ENCODE results near the gene EMSY. TPM values are rescaled to one million over a fixed set of nuclear protein-coding genes. Genes with fewer than 3 reads are reported as not detected.

The EMSY gene
- total and polyA plus RNA-seq, 2 of the 13 experiments (the other 11 are each of a cell fraction or from before 2014, with no cell fraction given), result 11.6 to 18.5 TPM

GRCh38 chr11:76453248-76453647, 8.4 kb downstream of the EMSY start:
- Histone ChIP-seq H3K9me3 (ENCODE audit: low read length) (no peaks in the 10 kb centered on the region), H3K36me3 (replicated peaks in 1 of 2; ENCODE audit: control insufficient read depth in 1 of 2, insufficient read depth in 2 of 2, low read length in 2 of 2) (peaks cover 4 to 38% of the 10 kb centered on the region in 2 experiments), H3K4me2 (ENCODE audit: low read depth, low read length) (no peak overlapping the region), H3K9ac (ENCODE audit: insufficient read depth, low read depth, low read length) (no peak overlapping the region), H4K20me1 (ENCODE audit: insufficient read depth, low read length) (no peaks in the 10 kb centered on the region), H3K4me3 (replicated peaks in 1 of 3; ENCODE audit: insufficient read depth in 1 of 3, low read depth in 2 of 3, low read length in 3 of 3) (no peak overlapping the region), H3K27me3 (ENCODE audit: control insufficient read depth in 1 of 2, insufficient read depth in 2 of 2, low read length in 2 of 2) (no peaks in the 10 kb centered on the region), H2AFZ (ENCODE audit: low read length) (no peak overlapping the region), H3K79me2 (ENCODE audit: insufficient read depth, low read length) (peaks cover 2% of the 10 kb centered on the region), H3K27ac (ENCODE audit: extremely low read length, insufficient read depth, low read length) (no peak overlapping the region), H3K4me1 (ENCODE audit: insufficient read depth, low read length) (no peaks in the 10 kb centered on the region)
- intact Hi-C loops (cut with micrococcal nuclease; ENCODE audit: unreplicated experiment) (no loop called here), in situ Hi-C loops (cut with HindIII; ENCODE audit: extremely low pct_ligation_motif_present, low pct_unique_long_range_greater_than_20kb) (no loop called here)
- 90% methylated on average over 6 of the region's 6 CpGs for WGBS (ENCODE audit: low lambda C conversion rate)
- BruUV-seq (replicated peaks), result no TSS peak
- ChIA-PET CTCF (ENCODE audit: low intra/inter-chr PET ratio, low total read pairs) (no interaction called here), POLR2A (no interaction called here)
- no peak for FAIRE-seq
- ATAC-seq, result no peak
- no peak for DNase-seq (ENCODE audit: low spot score)
- TF ChIP-seq SAFB2 (CRISPR knock-in tag; IDR thresholded peaks at IDR 0.05; ENCODE audit: borderline replicate concordance, low read depth) (no peak), ZBTB8A (CRISPR knock-in tag; IDR thresholded peaks at IDR 0.05; ENCODE audit: borderline replicate concordance, low read depth) (no peak), ZNF749 (CRISPR knock-in tag; IDR thresholded peaks at IDR 0.05; ENCODE audit: borderline replicate concordance) (no peak), ZBTB2 (CRISPR knock-in tag; IDR thresholded peaks at IDR 0.05; ENCODE audit: low read depth) (no peak), ZNF790 (CRISPR knock-in tag; IDR thresholded peaks at IDR 0.05; ENCODE audit: borderline replicate concordance) (no peak), ZFP36 (IDR thresholded peaks at IDR 0.05; ENCODE audit: borderline replicate concordance, low read depth, low read length, partially characterized antibody) (no peak), ZFP62 (CRISPR knock-in tag; IDR thresholded peaks at IDR 0.05) (no peak), CCDC6 (CRISPR knock-in tag; IDR thresholded peaks at IDR 0.05) (no peak), SETDB1 (CRISPR knock-in tag; IDR thresholded peaks at IDR 0.05; ENCODE audit: borderline replicate concordance) (no peak), MIXL1 (CRISPR knock-in tag; IDR thresholded peaks at IDR 0.05) (no peak), ZNF766 (CRISPR knock-in tag; IDR thresholded peaks at IDR 0.05; ENCODE audit: borderline replicate concordance) (no peak), HIVEP1 (CRISPR knock-in tag; IDR thresholded peaks at IDR 0.05) (no peak), STAT6 (CRISPR knock-in tag; IDR thresholded peaks at IDR 0.05; ENCODE audit: borderline replicate concordance) (no peak), RCOR2 (CRISPR knock-in tag; IDR thresholded peaks at IDR 0.05) (no peak), ZNF276 (CRISPR knock-in tag; IDR thresholded peaks at IDR 0.05; ENCODE audit: low read depth) (no peak)
- TF ChIP-seq, protein P1, sequence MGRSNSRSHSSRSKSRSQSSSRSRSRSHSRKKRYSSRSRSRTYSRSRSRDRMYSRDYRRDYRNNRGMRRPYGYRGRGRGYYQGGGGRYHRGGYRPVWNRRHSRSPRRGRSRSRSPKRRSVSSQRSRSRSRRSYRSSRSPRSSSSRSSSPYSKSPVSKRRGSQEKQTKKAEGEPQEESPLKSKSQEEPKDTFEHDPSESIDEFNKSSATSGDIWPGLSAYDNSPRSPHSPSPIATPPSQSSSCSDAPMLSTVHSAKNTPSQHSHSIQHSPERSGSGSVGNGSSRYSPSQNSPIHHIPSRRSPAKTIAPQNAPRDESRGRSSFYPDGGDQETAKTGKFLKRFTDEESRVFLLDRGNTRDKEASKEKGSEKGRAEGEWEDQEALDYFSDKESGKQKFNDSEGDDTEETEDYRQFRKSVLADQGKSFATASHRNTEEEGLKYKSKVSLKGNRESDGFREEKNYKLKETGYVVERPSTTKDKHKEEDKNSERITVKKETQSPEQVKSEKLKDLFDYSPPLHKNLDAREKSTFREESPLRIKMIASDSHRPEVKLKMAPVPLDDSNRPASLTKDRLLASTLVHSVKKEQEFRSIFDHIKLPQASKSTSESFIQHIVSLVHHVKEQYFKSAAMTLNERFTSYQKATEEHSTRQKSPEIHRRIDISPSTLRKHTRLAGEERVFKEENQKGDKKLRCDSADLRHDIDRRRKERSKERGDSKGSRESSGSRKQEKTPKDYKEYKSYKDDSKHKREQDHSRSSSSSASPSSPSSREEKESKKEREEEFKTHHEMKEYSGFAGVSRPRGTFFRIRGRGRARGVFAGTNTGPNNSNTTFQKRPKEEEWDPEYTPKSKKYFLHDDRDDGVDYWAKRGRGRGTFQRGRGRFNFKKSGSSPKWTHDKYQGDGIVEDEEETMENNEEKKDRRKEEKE (IDR thresholded peaks at IDR 0.05), result no peak
